HepG2 (cell line): ENCODE measurements around the gene ARIH2. TPM values are rescaled to one million over a fixed set of nuclear protein-coding genes. Genes with fewer than 3 reads are reported as not detected.

Source experiments
- E2F1 ChIP-seq: sonication (generic); formaldehyde crosslinking; IDR thresholded peaks from 2 replicates; pipeline ENCODE4 v1.5.0; 2020; ENCODE audit warnings: missing genetic modification reagents
- FOXK2 ChIP-seq: fragments of 450-650 bp; IDR thresholded peaks from 2 replicates; pipeline ENCODE4 v1.6.1; 2016
- GATA4 ChIP-seq: sonication (generic); IDR thresholded peaks from 2 replicates; pipeline ENCODE4 v1.6.1; 2016; ENCODE audit warnings: antibody characterized with exemption, low read depth, borderline replicate concordance
- IRF1 ChIP-seq: sonication (generic); formaldehyde crosslinking; IDR thresholded peaks from 2 replicates; pipeline ENCODE4 v1.4.0; 2020; ENCODE audit warnings: low read depth, mild to moderate bottlenecking, missing genetic modification reagents
- NFIC ChIP-seq: IDR thresholded peaks from 2 replicates; pipeline ENCODE4 v1.6.1; 2012; ENCODE audit warnings: mild to moderate bottlenecking, low read length, inconsistent platforms
- NR3C1 ChIP-seq: sonication (generic); formaldehyde crosslinking; IDR thresholded peaks from 2 replicates; pipeline ENCODE4 v1.4.0; 2020; ENCODE audit warnings: missing genetic modification reagents
- POLR2G ChIP-seq: fragments of 200-400 bp; formaldehyde crosslinking; IDR thresholded peaks from 2 replicates; pipeline ENCODE4 v1.6.1; 2018; ENCODE audit warnings: mild to moderate bottlenecking, low read depth, low read length, moderate library complexity
- TRAFD1 ChIP-seq: sonication (generic); formaldehyde crosslinking; IDR thresholded peaks from 2 replicates; pipeline ENCODE4 v1.5.1; 2020; ENCODE audit warnings: missing genetic modification reagents, mild to moderate bottlenecking, borderline replicate concordance
- ZNF142 ChIP-seq: sonication (generic); formaldehyde crosslinking; IDR thresholded peaks from 2 replicates; pipeline ENCODE4 v1.4.0; 2020; ENCODE audit warnings: missing genetic modification reagents
- ZNF547 ChIP-seq: sonication (generic); formaldehyde crosslinking; IDR thresholded peaks from 2 replicates; pipeline ENCODE4 v1.5.1; 2020; ENCODE audit warnings: mild to moderate bottlenecking, missing genetic modification reagents
- ZNF615 ChIP-seq: sonication (generic); formaldehyde crosslinking; IDR thresholded peaks from 2 replicates; pipeline ENCODE4 v1.5.0; 2020; ENCODE audit warnings: mild to moderate bottlenecking, missing genetic modification reagents, borderline replicate concordance
- polyA plus RNA-seq, 8 experiments: library from polyadenylated mRNA; depleted of rRNA in 3 of 8; stranded (reverse) in 7 of 8; unstranded in 1 of 8; fragments of >200 nt; fragmentation: Illumina TruSeq in 4 of 8; extraction: Trizol in 4 of 8; gene quantifications; 2 replicates each; pipeline versions ENCODE4 v1.2.1 to v1.2.3, GENCODE V29; 2011 to 2016; ENCODE audit warnings: low read depth in 4 of 8, missing spikeins in 1 of 8, mixed read lengths in 1 of 8; ENCODE audit not compliant: insufficient read depth in 1 of 8
- total RNA-seq, 5 experiments: library from RNA; depleted of rRNA; stranded (reverse); fragments of >200 nt; fragmentation: Illumina TruSeq; extraction: Trizol; gene quantifications; 2 replicates each; pipeline ENCODE4 v1.2.3, GENCODE V29; 2016; ENCODE audit warnings: low read depth in 1 of 5

The ARIH2 gene
- total and polyA plus RNA-seq, 2 of the 13 experiments (the other 11 are each of a cell fraction or from before 2014, with no cell fraction given): 64.8 to 83.3 TPM

- TF ChIP-seq ZNF142 (CRISPR knock-in tag): no peak; the same call in 1 of the 2 replicates
- TF ChIP-seq E2F1 (CRISPR knock-in tag): peak; percentile 90
- no peak for TF ChIP-seq ZNF615
- TF ChIP-seq ZNF547: no peak
- TF ChIP-seq IRF1: peak; percentile 75; the same call in 1 of the 2 replicates
- no peak for TF ChIP-seq FOXK2
- no peak for TF ChIP-seq TRAFD1 (CRISPR knock-in tag)
- TF ChIP-seq NR3C1 (CRISPR knock-in tag): no peak
- peak; percentile 99 for TF ChIP-seq POLR2G
- peak; percentile 92 for TF ChIP-seq GATA4
- TF ChIP-seq NFIC: no peak
Measured at GRCh38 chr3:49021213-49021812, 102.7 kb downstream of the ARIH2 start (continued).
